Measurements from ENCODE around the gene HEXIM2.

The HEXIM2 gene

GRCh38 chr17:45128989-45129388 is 32.7 kb upstream of the HEXIM2 start:
- no peak for DNase-seq

GRCh38 chr17:45129426-45129939 is 32.2 kb upstream of the HEXIM2 start:
- DNase-seq = no peak

- DNase-seq = no peak
Observed at GRCh38 chr17:45129940-45130680, 31.6 kb upstream of the HEXIM2 start.

- no peak for DNase-seq
Observed at GRCh38 chr17:45130681-45131615, 30.7 kb upstream of the HEXIM2 start.

- DNase-seq = no peak
Observed at GRCh38 chr17:45131616-45132319, 29.9 kb upstream of the HEXIM2 start.

- DNase-seq = peak; percentile 43
Observed at GRCh38 chr17:45132320-45132571, 29.4 kb upstream of the HEXIM2 start, which contains the start of gene PLCD3. TSS of gene PLCD3 (minus strand) at chr17:45132515. CDS start at chr17:45132410, 105 bp downstream.

GRCh38 chr17:45132572-45133463 is 28.9 kb upstream of the HEXIM2 start:
- peak; percentile 43 for DNase-seq

GRCh38 chr17:45135192-45135977 is 26.3 kb upstream of the HEXIM2 start, which contains the start of gene ACBD4:
TSS of gene ACBD4 (plus strand) at chr17:45135687. CDS start at chr17:45136145, 458 bp downstream.
- DNase-seq = peak; percentile 95

- no peak for DNase-seq
Observed at GRCh38 chr17:45135978-45136791, 25.5 kb upstream of the HEXIM2 start.

GRCh38 chr17:45136846-45137560 is 24.7 kb upstream of the HEXIM2 start:
- DNase-seq = no peak

- no peak for DNase-seq
Observed at GRCh38 chr17:45137561-45138305, 23.9 kb upstream of the HEXIM2 start.

GRCh38 chr17:45138911-45139532 is 22.7 kb upstream of the HEXIM2 start:
- no peak for DNase-seq

- DNase-seq = peak; percentile 17
Observed at GRCh38 chr17:45139533-45139920, 22.1 kb upstream of the HEXIM2 start.

- no peak for DNase-seq
Observed at GRCh38 chr17:45143094-45143670, 18.5 kb upstream of the HEXIM2 start.

GRCh38 chr17:45143767-45144198 is 17.9 kb upstream of the HEXIM2 start:
- no peak for DNase-seq

GRCh38 chr17:45144199-45145034 is 17.3 kb upstream of the HEXIM2 start:
- no peak for DNase-seq

- no peak for DNase-seq
Observed at GRCh38 chr17:45145035-45145389, 16.7 kb upstream of the HEXIM2 start.
